ENCODE data around the gene MIEF2.

Gene MIEF2

GRCh38 chr17:18256776-18257175 lies 3.7 kb upstream of the MIEF2 start:
- DNase-seq (ENCODE audit: low read depth), result no peak

DNA sequence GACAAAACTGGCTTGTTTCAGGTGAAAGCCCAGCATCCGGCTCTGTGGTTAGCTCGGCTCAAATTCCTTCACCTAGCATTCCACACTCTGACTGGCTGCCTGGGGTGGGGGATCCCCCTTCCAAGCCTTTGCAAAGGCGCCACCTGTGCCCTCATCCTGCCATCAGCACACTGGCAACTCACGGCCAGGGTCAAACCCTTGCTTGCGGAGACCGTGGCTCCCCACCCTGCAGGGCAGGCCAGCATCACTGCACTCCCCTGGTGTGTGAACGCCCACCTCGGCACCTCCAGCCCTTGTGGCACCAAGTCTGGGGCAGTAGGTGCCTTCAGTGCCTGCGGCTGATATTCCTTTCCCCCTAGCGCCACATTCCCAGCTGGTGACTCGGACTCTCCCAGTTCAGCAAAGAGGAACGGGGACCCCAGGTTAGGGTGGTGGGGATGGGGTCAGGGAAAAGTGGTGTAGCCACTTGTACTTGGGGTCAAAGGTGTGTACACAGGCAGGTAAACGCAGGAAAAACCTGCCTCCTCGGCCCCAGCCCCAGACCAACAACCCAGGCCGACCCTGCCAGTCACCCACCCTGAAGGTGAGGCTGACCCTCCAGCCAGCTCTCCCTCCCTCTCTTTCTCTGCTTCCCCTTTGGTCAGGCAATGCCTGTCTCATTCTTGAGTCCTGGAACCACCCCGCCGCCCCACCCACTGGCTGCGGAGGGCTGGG lies 3.0 kb upstream of the MIEF2 start:
- DNase-seq (ENCODE audit: low read depth), result no peak

DNA sequence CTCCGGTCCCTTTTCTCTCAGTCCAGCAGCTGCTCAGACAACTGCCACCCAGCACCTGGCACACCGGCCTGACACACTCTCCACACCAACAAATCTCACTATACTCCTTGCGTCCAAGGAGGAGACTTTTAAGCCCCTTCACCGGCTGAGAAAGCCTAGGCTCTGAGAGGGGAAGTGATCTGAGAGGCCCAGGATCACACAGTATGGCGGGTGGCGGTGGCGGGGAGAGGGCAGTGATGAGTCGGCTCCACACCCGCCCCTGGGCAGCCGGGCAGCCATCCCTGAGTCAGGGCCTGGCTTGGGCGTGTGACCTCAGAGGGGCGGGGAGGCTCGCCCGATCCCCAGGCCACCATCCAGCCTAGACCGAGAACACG lies 2.5 kb upstream of the MIEF2 start:
- peak; percentile 65 for DNase-seq (ENCODE audit: low read depth)

GRCh38 chr17:18258356-18259038 lies 2.0 kb upstream of the MIEF2 start, which contains the start of gene FLII:
Gene FLII (minus strand): TSS chr17:18258738. CDS start chr17:18258690, 48 bp downstream.
- DNase-seq (ENCODE audit: low read depth), result peak; percentile 28

DNA sequence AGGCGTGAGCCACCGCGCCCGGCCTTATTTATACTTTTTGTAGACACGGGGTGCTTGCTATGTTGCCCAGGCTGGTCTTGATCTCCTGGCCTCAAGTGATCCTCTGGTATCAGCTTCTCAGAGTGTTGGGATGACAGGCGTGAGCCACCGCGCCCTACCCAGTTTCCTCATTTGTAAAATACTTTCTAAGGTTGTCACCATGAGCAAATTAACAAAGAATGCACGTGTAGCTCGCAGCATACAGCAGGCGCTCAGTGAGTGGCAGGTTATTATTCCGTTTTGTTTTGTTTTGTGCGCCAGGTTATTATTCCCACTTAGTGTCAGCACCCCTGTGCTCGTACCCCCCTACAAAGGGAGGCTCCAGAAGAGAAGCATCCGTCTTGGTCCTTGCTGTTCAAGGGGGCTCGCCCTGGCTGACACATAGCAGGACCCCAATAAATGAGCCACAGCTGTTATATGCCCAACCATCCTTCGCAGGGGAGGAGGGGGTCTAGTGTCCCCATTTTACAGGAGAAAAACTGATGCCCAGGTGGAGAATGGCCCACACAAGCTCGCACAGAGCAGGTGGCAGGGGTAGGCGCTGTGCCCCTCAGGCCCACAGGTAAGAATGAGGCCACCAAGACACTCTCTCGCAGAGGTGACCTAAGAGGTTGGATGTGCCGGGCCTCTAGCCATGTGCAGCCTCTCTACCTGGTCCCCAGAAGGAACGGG lies 686 bp upstream of the MIEF2 start:
- no peak for DNase-seq (ENCODE audit: low read depth)

DNA sequence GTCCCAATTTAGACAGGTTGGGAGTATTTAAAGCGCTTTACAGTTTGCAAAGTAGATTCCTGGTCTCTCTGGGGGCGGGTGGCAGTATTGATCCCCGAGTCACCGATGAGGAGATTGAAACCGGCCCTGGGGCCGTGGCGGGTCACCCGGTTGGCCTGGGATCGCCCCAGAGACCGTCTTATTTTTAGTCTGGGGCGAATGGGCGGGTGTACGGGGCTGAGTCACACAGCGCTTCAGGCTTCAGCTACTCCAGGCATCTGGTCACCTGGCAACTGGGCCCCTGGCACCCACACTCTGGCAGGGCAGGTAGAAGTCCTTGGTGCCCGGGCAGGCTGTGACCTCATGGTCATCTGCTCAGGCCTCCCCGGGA lies 669 bp downstream of the MIEF2 start:
- DNase-seq (ENCODE audit: low read depth), result peak; percentile 21

- no peak for DNase-seq (ENCODE audit: low read depth)
Observed at GRCh38 chr17:18261659-18262058, 1.2 kb downstream of the MIEF2 start.

GRCh38 chr17:18262111-18262510 lies 1.6 kb downstream of the MIEF2 start:
- DNase-seq (ENCODE audit: low read depth), result no peak

GRCh38 chr17:18262641-18263040 lies 2.2 kb downstream of the MIEF2 start:
- DNase-seq (ENCODE audit: low read depth), result no peak

DNA sequence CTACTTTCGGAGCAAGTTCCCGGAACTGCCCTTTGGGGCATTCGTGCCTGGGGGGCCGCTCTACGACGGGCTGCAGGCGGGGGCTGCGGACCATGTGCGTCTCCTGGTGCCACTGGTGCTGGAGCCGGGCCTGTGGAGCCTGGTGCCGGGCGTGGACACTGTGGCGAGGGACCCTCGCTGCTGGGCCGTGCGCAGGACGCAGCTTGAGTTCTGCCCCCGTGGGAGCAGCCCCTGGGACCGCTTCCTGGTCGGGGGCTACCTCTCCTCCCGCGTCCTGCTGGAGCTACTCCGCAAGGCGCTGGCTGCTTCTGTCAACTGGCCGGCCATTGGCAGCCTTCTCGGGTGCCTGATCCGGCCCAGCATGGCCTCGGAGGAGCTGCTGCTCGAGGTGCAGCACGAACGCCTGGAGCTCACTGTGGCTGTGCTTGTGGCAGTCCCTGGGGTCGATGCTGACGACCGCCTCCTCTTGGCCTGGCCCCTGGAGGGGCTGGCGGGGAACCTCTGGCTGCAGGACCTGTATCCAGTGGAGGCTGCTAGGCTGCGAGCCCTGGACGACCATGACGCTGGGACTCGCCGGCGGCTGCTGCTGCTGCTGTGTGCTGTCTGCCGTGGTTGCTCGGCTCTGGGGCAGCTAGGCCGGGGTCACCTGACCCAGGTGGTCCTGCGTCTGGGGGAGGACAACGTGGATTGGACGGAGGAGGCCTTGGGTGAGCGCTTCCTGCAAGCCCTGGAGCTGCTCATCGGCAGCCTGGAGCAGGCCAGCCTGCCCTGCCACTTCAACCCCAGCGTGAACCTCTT lies 3.6 kb downstream of the MIEF2 start:
- DNase-seq (ENCODE audit: low read depth), result no peak

GRCh38 chr17:18267366-18267765 lies 6.9 kb downstream of the MIEF2 start:
- DNase-seq (ENCODE audit: low read depth), result no peak

- DNase-seq (ENCODE audit: low read depth), result no peak
Observed at GRCh38 chr17:18267927-18268711, 7.7 kb downstream of the MIEF2 start.

- no peak for DNase-seq (ENCODE audit: low read depth)
Observed at GRCh38 chr17:18270046-18270931, 9.8 kb downstream of the MIEF2 start.

DNA sequence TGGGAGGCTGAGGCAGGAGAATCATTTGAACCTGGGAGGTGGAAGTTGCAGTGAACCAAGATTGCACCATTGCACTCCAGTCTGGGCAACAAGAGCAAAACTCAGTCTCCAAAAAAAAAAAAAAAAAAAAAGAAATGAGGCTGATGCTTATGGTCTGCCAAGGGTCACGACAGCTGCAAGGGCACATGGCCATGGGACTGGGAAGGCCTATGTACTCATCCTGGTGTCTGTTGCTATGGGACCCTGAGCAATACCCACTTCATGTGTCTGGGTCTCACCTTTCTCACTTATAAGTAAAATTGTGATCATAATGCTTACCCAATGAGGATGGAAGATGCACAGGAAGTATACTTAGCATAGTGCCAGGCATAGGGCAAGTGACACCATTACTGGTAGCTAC lies 16.6 kb downstream of the MIEF2 start:
- DNase-seq (ENCODE audit: low read depth), result no peak

GRCh38 chr17:18278867-18279266 lies 18.4 kb downstream of the MIEF2 start:
- no peak for DNase-seq (ENCODE audit: low read depth)

DNA sequence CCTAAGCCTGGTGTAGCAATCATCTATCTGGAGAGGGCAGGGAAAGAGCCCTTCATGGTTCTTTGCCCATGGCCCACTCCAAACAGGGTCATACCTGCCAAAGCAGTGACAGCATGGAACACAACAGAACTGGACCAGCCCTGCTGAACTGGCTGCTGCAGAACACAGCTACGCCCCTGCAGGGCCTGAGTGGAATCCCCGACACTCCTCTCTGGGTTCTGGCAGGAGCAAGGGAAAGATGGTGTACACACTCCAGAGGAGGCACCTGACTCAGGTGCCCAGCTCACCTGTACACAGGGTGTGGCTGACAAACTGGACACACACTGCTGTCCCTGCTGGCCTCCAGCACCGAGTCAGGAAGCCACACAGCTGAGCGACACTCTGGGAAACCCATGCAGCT lies 19.8 kb downstream of the MIEF2 start:
- DNase-seq (ENCODE audit: low read depth), result no peak

DNA sequence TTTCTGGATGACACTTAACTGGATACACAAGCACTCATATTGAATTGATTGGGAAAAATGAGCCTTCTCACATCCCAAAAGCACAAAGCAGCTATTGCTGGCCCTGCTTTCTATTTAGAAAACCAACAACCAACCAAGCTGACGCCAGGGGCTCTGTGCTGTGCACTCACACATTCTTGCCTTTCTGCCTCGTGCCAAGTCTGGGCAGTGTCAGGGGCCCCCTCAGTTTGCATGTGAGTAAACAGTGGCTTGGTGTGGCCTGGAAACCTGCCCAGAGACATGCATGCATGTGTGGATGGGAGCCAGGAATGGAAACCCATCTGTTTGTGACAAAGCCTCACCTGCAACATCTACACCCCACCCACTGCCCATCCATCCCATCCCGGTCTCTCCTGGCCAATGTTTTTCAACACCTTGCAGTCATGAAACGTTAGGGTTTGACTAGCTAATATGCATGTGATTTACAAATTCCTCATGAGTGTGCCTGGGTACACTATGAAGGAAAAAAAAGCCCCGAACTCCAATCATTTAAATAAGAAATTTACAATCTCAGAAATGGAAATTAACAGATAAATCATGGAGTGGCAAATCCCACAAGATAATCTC lies 20.4 kb downstream of the MIEF2 start:
- no peak for DNase-seq (ENCODE audit: low read depth)

- no peak for DNase-seq (ENCODE audit: low read depth)
Observed at GRCh38 chr17:18281788-18282187, 21.3 kb downstream of the MIEF2 start.

- no peak for DNase-seq (ENCODE audit: low read depth)
Observed at GRCh38 chr17:18285296-18285695, 24.8 kb downstream of the MIEF2 start.

Measured in GM04504 (cell line).